GM04504 (cell line): ENCODE data around the gene MYO18B.
A peak's percentile ranks its signal among the peaks of the same experiment; 100 is the strongest.
"Not testable (repeated sequence)": the region's sequence is repeated elsewhere in the genome, so short reads cannot be mapped to it uniquely, and the experiment has no call there.

Source experiments
- DNase-seq: peaks from one replicate; pipeline ENCODE4 v3.0.0-alpha.2; 2012; ENCODE audit warnings: low read depth

MYO18B gene

DNA sequence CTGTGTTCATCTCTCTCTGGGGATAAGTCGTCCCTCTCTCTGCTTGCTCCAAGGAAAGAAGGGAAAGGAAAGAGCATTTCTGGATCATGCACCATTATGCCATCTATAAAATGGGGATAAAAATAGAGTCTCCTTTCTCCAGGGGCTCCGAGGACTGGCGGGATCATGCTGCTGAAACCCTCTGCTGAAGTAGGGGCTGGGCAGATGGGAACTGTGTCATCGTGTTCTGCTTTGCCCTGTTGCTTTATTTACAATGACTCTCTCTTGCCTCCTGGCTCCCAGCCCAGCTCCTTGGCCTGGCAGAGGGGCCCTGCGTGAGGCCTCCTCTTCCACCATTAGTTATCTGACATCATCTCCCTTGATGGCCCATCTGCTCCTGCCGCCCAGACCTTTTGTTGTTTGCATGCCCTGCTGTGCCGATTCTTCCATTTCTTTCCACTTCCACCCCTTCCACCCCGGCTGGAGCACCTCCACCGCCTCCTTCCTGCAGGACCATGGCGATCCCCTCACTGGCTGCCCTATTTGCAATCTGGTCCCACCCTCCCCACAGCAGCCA lies 200.9 kb downstream of the MYO18B start:
- DNase-seq = peak; percentile 0

DNA sequence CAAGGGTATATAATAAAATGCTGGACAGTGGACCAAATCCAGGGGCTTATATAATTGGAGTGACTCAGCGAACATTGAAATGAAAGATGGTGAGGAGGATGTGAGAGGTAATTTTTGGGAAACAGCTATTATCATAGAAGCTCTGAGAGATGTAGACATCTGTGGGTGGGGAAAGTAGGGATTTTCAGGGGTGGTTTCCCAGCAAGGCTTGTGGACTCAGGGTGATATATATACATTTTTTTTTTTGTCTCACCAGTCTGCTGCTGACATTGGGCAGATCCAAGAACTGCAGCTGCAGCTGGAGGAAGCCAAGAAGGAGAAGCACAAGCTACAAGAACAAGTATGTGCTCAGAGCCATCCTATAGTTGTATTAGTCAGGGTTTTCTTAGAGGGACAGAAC lies 208.1 kb downstream of the MYO18B start:
- DNase-seq = no peak

DNA sequence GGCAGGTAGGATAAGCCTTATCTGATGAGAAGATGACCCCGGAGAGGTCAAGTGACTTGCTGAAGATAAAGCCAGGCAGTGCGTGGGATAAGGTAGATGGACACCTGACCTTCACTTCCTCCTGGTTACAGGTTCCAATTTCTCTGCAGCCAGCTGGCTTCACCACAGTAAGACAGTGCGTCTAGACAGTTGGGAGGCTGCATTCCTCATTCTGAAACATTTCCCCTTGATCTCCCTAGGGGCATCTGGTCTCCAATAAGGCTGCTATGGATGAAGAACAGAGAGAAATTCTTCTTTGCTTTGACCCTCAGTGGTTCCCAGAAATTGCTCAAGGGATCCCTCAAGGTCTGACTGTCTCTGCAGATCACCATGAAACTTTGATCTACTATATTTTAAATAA lies 211.3 kb downstream of the MYO18B start:
- DNase-seq = no peak

DNA sequence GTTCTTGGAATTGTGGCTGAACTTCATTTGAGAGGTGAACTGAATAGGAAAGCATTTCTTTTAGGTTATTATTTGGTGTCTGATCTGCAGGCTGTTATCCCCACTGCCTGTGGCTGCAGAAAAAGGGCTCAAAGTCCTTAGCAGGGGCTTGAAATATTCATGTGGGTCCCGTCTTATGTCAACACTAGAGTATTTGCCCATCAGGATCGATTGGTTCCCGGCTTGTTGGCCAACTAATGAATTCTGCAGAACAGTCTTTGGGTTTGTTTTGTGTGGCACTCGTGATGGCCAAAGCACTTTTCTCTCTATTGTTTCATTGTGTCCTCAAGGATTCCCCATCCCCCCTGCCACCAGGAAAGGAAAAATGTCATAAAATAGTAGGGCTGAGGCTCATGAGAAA lies 211.9 kb downstream of the MYO18B start:
- DNase-seq = no peak

DNA sequence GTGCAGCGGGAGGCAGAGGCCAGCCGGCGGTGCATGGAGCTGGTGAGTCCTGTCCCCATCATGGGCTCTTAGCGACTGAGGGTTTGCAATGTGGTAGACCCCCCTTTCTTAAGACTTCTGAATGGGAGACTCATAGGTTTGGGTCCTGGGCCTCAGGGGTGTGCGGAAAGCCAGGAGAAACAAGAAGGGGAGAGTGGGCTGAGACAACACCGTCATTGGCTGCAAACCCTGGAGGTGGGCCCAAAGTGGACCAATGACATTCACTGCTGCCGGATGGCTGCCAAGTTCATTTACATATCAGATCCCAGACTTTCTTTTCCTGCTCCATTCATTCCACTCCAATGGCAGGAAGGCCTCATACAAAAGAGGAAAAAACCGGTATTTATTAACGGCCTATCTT lies 213.3 kb downstream of the MYO18B start:
- no peak for DNase-seq

DNA sequence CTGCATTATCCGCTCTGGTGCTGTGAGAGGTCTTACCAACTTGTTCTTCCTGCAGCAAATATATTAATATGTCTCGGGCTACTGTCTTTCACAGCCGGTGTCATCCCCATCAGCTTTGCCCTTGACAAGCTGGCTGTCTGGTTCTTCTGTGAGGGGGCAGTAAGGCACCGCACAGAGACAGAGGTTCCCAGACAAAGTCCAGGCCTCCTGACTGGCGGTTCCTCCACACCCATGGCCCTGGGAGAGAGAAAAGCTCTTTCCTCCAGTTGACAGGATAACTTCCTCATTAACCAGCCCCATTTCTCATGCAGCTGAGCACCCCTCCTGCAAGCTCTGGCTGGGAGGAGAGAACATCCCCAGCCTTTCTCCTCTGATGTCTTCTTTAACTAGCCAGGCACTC lies 214.8 kb downstream of the MYO18B start:
- DNase-seq = no peak

DNA sequence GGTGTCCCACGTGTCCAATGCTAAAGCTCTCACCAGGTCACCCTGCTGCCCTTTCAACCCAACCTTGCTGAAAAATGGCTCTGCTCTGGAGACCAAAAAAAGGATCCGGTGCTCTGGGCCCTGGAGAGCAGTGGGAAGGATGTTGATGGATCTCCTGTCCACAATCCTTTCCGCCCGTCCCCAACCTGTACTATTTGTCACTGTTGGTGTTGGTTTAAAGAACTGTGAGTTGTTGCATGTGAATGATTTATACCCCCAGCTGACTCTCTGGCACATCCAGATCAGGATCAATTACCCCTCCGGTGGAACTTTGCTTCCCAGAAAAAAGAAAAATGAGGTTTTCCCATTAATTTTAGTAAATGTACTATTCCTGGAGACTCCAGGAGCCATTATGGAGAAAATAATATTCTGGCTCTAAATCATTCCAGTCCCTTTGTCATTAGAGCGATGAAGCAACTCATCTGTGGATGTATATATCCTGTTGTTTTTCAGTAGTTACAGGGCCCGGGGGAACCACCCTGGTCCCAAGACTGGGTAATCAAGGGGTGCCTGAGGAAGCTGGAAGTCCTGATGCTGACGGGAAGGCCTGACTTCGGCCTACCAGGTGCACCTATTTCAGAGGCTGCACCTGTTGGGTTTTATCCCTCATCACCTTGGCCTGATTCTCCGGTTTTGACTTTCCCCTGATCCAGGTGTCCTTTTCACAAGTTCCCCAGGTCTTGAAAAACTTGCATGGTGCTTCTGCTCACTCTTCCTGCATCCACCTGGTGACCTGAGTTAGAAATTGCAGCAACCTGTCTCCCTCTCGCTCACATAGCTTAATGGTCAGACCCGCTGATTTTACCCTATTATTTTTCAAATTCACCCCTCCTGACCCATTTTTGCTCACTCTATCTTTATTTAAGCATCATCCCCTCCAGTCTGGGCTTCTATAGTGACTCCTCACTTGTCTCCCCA lies 218.1 kb downstream of the MYO18B start:
- DNase-seq = no peak

DNA sequence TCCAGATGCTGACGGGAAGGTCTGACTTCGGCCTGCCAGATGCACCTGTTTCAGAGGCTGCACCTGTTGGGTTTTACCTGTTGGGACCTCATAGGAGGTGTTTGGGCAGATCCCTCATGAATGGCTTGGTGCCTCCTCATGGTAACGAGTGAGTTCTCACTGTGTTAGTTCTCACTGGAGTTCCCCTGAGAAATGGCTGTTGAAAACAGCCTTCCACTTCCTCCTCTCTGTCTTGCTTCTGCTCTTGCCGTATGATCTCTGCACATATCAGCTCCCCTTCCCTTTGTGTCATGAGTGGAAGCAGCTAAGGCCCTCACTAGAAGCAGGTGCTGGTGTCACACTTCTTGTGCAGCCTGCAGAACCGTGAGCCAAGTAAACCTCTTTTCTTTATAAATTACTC lies 219.7 kb downstream of the MYO18B start:
- DNase-seq = no peak

DNA sequence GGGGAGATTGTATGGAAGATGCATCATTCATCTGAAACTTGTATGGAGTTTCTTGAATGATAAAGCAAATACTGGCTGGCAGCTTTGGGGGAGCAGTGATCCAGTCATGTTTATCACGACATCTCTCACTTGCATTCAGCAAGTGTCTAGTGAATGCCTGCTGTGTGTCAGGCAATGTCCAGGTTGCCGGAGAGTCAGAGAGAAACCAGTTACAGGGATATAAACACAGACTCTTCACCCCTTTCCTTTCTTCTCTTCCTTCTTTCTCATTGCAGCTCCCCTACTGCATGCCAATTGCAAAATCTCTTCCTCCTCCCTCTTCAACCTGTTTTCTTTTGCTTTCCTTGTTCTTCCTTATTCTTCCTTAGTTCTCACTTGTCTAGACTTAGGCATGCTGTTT lies 220.7 kb downstream of the MYO18B start:
- DNase-seq = no peak

DNA sequence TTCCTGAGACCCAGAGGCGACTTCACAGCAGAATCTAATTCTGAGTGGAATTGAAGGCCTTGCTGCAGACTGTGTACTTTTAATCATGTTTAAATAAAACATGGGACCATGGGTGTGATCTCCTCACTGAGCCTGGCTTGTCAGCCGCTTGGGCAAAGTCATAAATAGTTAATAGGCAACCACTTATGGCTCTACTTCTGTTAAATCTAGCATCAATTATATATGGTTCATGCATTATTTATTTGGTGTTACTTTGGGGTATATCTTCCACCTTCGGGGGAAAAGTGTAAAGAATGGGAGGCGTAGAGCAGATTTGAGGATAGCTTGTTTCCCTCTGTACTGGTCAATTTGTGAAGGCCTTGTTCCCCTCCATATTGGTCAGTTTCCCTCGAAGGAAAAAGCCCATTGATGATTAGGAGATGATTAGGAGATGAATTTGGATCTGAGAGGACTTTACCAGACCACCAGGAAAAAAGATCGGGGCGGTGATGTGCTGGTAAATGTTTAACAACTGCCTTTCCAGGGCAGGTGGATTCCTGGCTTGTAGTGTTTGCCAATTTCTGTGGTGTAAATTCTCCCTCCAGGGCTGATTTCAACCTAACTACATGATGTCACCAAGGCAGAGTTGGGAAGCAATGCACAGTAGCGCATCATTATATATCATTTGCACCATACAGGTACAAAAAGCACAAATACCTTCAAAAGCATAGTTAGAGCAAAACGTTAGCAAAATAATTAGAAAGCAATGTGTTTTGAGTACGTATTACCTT lies 223.2 kb downstream of the MYO18B start:
- no peak for DNase-seq

DNA sequence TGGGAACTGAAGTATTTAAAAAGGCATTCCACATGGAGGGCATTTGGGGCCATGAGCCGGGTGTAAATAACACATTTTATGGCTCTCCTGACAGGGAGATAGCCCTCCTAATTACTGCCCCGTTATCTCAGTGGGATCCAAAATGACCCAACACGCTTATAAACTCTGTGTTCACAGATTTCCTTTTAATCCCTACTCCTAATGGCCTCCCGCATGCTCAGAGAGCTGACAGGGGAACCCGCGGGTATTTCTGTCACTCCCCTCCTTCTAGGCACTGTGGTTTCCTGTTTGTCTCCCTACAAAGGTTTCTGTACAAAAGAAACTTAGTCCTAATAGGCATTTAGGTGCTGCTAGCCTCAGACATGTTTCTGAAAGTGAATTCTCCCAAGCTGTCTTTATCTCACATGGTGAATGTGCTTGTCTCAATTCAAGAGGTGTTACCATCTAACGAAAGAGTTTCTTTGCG lies 224.5 kb downstream of the MYO18B start:
- DNase-seq = no peak

DNA sequence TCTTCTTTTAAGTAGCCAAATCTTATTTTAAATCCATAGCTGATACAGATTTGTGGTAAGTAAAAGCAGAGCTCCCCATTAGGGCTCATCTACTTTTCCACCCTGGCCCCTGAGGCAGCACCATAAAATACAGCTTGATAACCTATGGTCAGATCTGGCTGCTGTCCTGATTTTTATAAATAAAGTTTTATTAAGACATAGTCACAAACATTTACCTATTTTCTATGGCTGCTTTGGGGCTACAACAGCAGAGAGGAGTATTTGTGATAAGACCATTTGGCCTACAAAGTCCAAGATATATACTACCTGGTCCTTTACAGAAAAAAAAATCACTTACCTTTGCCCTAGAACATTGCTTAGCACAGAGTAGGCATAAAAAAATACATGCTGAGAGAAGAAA lies 227.3 kb downstream of the MYO18B start:
- no peak for DNase-seq

DNA sequence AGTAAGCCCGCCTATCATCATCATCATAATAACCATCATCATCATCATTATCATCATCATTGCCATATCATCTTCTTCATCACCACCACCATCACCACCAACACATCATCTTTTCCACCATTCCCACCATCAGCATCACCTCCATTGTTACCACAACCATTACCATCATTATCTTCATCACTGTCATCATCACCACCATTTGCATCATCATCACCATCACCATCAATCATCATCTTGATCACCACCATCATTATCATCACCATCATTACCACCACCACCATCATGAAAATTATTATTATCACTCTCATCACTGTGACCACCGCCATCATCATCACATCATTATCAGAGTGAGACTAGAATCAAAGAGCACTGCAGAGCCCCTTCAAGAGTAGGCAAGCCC lies 227.9 kb downstream of the MYO18B start:
- no peak for DNase-seq

DNA sequence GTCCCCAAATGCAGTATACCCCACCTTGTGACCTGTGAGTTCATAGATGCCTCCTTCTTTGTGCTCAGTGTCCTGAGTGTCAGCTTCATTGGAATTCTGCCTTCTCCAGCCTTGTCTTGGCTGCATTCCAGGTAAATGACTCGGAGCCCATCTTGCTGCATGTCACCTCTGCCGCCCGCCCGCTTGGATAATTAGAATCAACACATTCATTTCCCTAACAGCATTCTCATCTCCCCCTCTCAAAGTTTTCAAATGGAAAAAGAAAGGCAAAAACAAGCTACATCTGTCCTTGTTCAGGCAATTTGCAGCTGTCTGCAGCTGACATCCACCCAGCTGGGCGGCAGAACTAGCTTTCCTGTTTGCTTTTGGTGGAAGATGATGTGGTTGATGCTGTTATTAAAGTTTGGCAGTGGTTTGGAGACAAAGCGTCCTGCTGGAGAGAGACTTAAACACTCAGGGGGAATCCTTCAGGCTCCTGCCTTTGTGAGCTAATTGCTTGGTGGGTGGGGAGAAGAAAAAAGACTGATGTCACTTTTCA lies 228.5 kb downstream of the MYO18B start:
- no peak for DNase-seq

DNA sequence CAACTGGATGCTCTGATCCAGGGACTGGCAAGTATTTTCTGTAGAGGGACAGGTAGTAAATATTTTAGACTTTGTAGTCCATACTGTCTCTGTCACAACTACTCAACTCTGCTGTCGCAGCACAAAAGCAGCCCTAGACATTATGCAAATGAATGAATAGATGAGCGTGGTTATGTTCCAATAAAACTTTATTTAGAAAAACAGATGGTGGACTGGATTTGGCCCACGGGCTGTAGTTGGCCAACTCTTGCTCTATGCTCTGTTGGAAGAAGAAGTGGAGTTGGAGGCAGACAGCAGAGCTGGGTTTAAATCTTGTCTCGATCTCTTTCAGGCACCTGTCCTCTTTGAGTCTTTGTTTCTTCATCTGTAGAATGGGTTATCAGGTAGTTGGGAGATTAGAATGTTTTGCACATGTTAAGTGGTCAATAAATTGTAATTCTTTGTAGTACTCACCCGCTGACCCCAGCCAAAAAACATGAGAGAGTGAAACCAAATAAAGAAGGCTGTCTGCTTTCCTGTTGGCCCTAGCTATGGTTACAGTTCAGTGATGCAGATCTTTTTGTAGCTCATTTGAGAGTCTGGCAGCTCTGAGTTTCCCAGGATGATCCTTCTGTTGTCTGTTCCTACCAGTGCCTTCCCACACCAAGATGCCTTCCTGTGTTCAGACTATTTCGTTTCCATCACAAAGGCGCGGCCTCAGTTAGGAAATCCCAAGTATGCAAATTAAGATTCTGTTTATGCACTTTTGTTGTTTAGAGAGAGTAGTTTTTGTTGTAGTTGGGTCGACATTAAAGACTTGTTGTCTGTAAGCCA lies 229.2 kb downstream of the MYO18B start:
- DNase-seq = no peak

DNA sequence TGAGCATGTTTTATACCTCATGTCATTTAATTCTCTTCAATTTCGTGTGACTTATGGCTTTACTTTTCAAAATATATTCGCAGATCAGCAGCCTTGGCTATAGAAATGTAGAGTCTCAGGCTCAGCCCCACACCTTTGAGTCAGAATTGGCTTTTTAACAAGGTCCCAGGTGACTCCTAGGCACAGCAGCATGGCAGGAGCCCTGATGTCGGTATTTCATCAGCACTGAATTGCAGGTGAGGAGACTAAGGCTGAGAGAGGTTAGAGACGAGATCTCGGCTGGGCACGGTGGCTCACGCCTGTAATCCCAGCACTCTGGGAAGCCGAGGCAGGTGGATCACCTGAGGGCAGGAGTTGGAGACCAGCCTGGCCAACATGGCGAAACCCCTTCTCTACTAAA lies 230.4 kb downstream of the MYO18B start:
- DNase-seq = no peak

DNA sequence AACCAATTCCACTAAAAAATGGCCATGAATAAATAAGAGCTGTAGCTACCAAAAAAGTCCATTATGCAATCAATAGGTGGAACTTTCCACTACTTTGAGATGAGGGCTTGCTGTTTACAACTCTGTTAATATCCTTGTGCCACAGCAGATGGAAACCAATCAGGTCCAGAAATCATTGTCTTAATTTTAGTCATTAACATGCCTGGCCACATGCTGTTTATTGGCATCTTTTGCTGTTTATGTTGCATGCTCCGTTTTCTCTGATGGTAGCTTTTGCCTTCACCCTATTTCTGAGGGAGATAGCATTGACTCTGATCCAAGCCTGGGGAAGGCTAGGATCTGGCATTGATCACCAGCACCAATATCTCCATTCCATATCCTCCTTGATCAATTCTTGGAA lies 234.4 kb downstream of the MYO18B start:
- no peak for DNase-seq

DNA sequence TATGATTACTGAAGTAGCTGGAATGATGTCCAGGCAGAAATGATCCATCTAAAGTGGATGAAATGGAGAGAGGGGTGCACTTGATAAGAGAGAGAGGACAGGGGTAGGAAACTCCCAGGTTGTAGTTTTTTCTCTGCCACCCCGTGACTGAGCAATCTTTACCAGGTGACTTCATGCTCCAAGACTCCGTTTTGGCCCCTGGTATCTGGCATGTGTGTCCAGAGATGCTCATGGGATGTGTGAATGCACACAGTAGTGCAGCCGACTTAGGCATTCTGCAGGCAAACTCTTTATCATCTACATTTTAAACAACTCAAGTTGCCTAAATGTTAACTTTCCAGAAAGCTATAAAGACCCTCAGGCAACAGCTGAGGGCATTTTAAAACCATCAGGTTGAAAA lies 238.0 kb downstream of the MYO18B start:
- DNase-seq = no peak

DNA sequence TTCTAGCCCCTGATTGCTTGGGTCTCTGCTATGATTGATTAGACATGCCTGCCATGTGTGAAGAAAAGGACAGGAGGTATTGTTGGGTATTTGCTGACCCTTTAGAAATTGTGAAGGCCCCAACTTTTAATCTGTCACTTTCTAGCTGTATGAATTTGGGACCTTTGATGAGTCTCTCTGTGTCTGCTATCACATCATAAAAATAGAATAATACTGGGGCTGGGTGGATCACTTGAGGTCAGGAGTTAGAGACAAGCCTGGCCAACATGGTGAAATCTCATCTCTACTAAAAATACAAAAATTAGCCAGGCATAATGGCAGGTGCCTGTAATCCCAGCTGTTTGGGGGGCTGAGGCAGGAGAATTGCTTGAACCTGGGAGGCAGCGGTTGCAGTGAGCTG lies 242.9 kb downstream of the MYO18B start:
- DNase-seq = not testable (repeated sequence)

DNA sequence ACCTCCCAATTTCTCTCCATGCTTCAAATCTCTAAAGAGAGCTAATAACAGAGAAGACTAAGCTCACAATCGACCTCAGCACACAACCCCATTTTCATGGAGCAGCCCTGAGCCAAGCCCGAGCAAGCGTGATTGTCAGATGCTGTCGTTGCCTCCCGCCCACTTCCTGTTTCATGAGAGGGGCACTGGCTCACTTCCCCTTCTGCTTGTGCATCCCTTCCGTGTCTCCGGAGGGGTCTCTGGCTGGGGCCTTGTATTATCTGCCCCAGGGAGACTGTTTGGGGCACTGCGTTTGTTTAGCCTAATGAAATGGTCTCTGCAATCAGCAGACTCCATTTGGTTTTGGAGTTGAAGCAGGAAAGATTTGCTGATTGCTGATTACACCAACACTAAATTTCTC lies 246.0 kb downstream of the MYO18B start:
- DNase-seq = no peak

DNA sequence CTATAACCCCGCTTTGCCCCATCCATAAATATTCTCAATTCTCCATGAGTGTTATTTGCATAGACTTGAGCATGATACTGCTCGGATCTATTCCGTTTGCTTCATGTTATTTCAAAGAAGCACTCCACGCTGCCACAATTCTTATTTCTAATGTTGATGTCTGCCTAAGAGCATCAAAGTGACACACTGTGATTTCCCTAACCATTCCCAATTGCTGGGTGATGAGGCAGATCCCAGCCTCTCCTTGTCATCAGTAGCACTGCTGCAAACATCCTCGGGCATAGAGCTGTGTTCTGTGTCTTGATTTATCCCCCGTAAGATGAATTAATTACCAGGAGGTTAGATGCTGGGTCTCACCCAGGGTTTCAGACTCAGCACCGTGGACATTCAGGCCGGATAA lies 249.0 kb downstream of the MYO18B start:
- DNase-seq = no peak

DNA sequence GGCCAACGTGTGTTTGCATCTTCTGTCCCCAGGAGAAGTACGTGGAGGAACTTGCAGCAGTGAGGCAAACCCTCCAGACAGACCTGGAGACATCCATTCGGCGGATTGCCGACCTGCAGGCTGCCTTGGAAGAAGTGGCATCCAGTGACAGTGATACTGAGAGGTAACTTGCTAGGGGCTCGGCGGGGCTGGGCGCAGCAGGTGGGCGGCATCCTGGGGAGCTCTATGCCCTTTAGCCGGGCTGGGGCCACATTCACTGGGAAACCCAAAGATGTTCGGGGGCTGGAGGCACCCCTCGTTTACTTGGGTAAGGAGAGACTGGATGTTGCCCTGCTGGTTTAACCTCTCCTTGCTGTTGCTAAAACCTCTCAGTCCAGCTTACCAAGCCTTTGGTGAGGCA lies 250.3 kb downstream of the MYO18B start:
- no peak for DNase-seq
